Panc1 (cell line): Measurements from ENCODE around the gene DPYD. TPM values are rescaled to one million over a fixed set of nuclear protein-coding genes. Genes with fewer than 3 reads are reported as not detected.

Experiments
- ATAC-seq: fragments of 200-7000 bp; cut with Tn5 transposase; 2 replicates; pipeline ENCODE4 v1.9.1; 2020; ENCODE audit warnings: mild to moderate bottlenecking, moderate library complexity
- BruUV-seq: library from RNA; stranded (reverse); fragments of 400-500 nt; replicated peaks from 2 replicates; lab custom pipeline; 2021; lab: Mats Ljungman, UMichigan
- CTCF ChIA-PET: fragments of 300-600 bp; sonication (Branson Sonifier 250); formaldehyde crosslinking; loops from one replicate; lab custom pipeline; 2022; ENCODE audit warnings: antibody characterized with exemption; lab: Charles Lee
- POLR2A ChIA-PET: fragments of 300-600 bp; sonication (Branson Sonifier 250); formaldehyde crosslinking; loops from one replicate; lab custom pipeline; 2022; ENCODE audit warnings: antibody characterized with exemption; lab: Charles Lee
- DNase-seq: peaks from one replicate; pipeline ENCODE4 v3.0.0-alpha.2; 2010; ENCODE audit warnings: low read depth, low spot score
- H3K27ac ChIP-seq: 2 replicates; pipeline ENCODE4 v1.5.1; 2011; ENCODE audit warnings: mild to moderate bottlenecking, low read length, inconsistent platforms
- H3K27me3 ChIP-seq: fragments of 200-500 bp; sonication (Bioruptor generic); 2 replicates; pipeline ENCODE4 v1.6.0; 2014; ENCODE audit warnings: low read length, inconsistent platforms; ENCODE audit not compliant: control insufficient read depth, insufficient read depth
- H3K36me3 ChIP-seq: fragments of 200-500 bp; sonication (Bioruptor generic); 2 replicates; pipeline ENCODE4 v1.5.1; 2014; ENCODE audit warnings: inconsistent platforms, mild to moderate bottlenecking, low read length, moderate library complexity; ENCODE audit not compliant: control insufficient read depth, insufficient read depth
- H3K4me1 ChIP-seq: 2 replicates; pipeline ENCODE4 v1.5.1; 2011; ENCODE audit warnings: inconsistent platforms, mild to moderate bottlenecking, low read length, moderate library complexity; ENCODE audit not compliant: control insufficient read depth, insufficient read depth
- H3K4me3 ChIP-seq, 2 experiments: 2 replicates each; pipeline ENCODE4 v1.5.1; 2011 to 2012; ENCODE audit warnings: low read depth in 2 of 2, low read length in 2 of 2, mild to moderate bottlenecking in 2 of 2, inconsistent platforms in 1 of 2, moderate library complexity in 1 of 2
- H3K9me3 ChIP-seq: fragments of 200-500 bp; sonication (Bioruptor generic); 2 replicates; pipeline ENCODE4 v1.5.1; 2014; ENCODE audit warnings: low read depth, mild to moderate bottlenecking, inconsistent platforms, low read length, moderate library complexity; ENCODE audit not compliant: control insufficient read depth, insufficient read depth
- POLR2AphosphoS5 ChIP-seq: IDR thresholded peaks from 2 replicates; pipeline ENCODE4 v1.6.1; 2012; ENCODE audit warnings: mild to moderate bottlenecking, low read depth, low read length, moderate library complexity
- SIN3A ChIP-seq: IDR thresholded peaks from 2 replicates; pipeline ENCODE4 v1.6.1; 2012; ENCODE audit warnings: low read depth, mild to moderate bottlenecking, low read length, moderate library complexity, borderline replicate concordance; ENCODE audit not compliant: insufficient read depth
- TCF7L2 ChIP-seq: IDR thresholded peaks from 2 replicates; pipeline ENCODE4 v1.6.1; 2011; ENCODE audit warnings: mild to moderate bottlenecking, low read depth, low read length, inconsistent platforms
- in situ Hi-C: cut with HindIII; loops from 2 replicates; pipeline ENCODE4 v1.10.0; 2016; ENCODE audit warnings: low sequenced_read_pairs, low pct_unique_long_range_greater_than_20kb
- intact Hi-C: fragments of 100-400 bp; cut with micrococcal nuclease; formaldehyde crosslinking; loops from one replicate; pipeline ENCODE4 v1.10.0; 2022; ENCODE audit not compliant: unreplicated experiment
- total RNA-seq: library from RNA; stranded (reverse); gene quantifications from one replicate; pipeline ENCODE4 v1.2.1, GENCODE V29; 2021; ENCODE audit not compliant: unreplicated experiment
- TF ChIP-seq, protein P1 (sequence below), 2 experiments: IDR thresholded peaks; 2 replicates each; pipeline ENCODE4 v1.6.1; 2011 to 2012; ENCODE audit warnings: low read depth in 2 of 2, control low read depth in 1 of 2, low read length in 1 of 2, mild to moderate bottlenecking in 1 of 2, moderate library complexity in 1 of 2; ENCODE audit not compliant: insufficient read depth in 1 of 2
- TF ChIP-seq, protein P2 (sequence below): fragments of 450-650 bp; IDR thresholded peaks from 2 replicates; pipeline ENCODE4 v1.5.1; 2017; ENCODE audit warnings: mild to moderate bottlenecking

Gene DPYD
- total RNA-seq, 1 experiment from 2014 or later, result 2.0 TPM

DNA sequence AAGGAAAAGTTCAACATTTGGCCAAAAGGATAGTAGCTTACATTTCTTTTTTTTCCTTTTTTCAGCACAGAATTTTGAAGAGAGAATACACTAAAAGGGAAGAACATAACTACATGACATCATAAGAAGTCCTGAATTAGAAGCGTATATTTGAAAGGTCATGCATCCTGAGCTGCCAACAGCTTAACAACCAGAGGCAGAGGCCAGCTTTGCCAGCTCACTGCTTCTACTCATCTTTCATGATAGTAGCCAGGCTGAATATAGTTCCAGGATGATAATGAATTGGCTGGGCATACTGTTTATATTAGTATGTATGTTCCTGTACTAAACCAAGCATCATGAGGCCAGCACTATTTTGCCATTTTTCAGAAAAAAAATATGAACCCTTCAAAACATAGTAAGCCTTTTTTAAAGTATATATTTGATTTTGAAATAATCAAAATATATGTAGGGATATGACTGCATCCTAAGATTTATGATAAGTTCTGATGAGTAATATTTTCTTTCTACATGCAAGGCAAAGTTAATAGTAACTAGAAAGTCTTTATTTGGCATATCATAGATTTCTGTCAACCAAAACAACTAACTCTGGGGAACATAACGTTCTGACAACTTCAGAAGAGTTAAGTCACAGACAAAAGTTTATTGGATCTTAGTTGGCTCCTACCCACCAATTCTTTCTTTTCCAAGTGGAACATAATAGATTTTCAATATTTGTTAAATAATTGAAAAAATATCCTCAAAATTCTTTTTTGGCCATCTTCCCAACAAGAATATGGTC lies 123.2 kb downstream of the DPYD start:
- no TSS peak for BruUV-seq
- Histone ChIP-seq H3K4me1 (no peaks in the 10 kb centered on the region), H3K27ac (no peak overlapping the region), H3K4me3 (no peak overlapping the region), H3K9me3 (no peaks in the 10 kb centered on the region), H3K27me3 (no peaks in the 10 kb centered on the region), H3K36me3 (no peaks in the 10 kb centered on the region)
- ChIA-PET CTCF (no interaction called here), POLR2A (interaction anchor here (0.6 kb wide), 1 partner anchor 270 kb away, joined by 7 read pairs; no protein-coding TSS in a partner anchor)
- intact Hi-C loops, result no loop called here
- in situ Hi-C loops, result no loop called here
- DNase-seq (no peak), ATAC-seq (no peak)
- TF ChIP-seq, protein P1, sequence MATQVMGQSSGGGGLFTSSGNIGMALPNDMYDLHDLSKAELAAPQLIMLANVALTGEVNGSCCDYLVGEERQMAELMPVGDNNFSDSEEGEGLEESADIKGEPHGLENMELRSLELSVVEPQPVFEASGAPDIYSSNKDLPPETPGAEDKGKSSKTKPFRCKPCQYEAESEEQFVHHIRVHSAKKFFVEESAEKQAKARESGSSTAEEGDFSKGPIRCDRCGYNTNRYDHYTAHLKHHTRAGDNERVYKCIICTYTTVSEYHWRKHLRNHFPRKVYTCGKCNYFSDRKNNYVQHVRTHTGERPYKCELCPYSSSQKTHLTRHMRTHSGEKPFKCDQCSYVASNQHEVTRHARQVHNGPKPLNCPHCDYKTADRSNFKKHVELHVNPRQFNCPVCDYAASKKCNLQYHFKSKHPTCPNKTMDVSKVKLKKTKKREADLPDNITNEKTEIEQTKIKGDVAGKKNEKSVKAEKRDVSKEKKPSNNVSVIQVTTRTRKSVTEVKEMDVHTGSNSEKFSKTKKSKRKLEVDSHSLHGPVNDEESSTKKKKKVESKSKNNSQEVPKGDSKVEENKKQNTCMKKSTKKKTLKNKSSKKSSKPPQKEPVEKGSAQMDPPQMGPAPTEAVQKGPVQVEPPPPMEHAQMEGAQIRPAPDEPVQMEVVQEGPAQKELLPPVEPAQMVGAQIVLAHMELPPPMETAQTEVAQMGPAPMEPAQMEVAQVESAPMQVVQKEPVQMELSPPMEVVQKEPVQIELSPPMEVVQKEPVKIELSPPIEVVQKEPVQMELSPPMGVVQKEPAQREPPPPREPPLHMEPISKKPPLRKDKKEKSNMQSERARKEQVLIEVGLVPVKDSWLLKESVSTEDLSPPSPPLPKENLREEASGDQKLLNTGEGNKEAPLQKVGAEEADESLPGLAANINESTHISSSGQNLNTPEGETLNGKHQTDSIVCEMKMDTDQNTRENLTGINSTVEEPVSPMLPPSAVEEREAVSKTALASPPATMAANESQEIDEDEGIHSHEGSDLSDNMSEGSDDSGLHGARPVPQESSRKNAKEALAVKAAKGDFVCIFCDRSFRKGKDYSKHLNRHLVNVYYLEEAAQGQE (IDR thresholded peaks at IDR 0.05; ENCODE audit: insufficient read depth in 1 of 2, low read depth in 2 of 2, low read length in 1 of 2), result no peak
- no peak for TF ChIP-seq POLR2AphosphoS5
- no peak for TF ChIP-seq SIN3A
- TF ChIP-seq, protein P2, sequence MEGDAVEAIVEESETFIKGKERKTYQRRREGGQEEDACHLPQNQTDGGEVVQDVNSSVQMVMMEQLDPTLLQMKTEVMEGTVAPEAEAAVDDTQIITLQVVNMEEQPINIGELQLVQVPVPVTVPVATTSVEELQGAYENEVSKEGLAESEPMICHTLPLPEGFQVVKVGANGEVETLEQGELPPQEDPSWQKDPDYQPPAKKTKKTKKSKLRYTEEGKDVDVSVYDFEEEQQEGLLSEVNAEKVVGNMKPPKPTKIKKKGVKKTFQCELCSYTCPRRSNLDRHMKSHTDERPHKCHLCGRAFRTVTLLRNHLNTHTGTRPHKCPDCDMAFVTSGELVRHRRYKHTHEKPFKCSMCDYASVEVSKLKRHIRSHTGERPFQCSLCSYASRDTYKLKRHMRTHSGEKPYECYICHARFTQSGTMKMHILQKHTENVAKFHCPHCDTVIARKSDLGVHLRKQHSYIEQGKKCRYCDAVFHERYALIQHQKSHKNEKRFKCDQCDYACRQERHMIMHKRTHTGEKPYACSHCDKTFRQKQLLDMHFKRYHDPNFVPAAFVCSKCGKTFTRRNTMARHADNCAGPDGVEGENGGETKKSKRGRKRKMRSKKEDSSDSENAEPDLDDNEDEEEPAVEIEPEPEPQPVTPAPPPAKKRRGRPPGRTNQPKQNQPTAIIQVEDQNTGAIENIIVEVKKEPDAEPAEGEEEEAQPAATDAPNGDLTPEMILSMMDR, result no peak
- TF ChIP-seq TCF7L2, result no peak

DNA sequence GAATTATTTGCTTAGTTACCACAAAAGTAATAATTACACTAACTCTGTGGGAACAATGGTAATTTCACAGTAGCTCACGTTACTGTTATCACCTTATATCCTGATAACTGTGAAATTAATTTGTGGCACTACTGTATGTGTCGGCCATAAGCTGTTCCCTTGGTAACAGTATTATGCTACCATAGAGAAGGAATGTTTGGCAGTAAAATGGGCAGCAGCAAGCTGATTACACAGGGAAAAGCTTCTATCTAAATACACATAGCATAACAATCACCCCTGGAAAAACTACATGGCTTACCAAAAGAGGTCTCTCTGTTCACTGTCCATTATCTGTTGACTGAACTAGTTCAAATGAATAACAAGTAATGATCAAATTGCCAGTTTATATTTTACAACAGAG lies 124.1 kb downstream of the DPYD start:
- Histone ChIP-seq H3K27ac (no peak overlapping the region), H3K27me3 (no peaks in the 10 kb centered on the region), H3K4me1 (no peaks in the 10 kb centered on the region), H3K4me3 (no peak overlapping the region), H3K36me3 (no peaks in the 10 kb centered on the region), H3K9me3 (no peaks in the 10 kb centered on the region)
- ChIA-PET CTCF (no interaction called here), POLR2A (no interaction called here)
- ATAC-seq, result no peak
- in situ Hi-C loops, result no loop called here
- TF ChIP-seq, protein P1 (IDR thresholded peaks at IDR 0.05; ENCODE audit: insufficient read depth in 1 of 2, low read depth in 2 of 2, low read length in 1 of 2), result no peak
- TF ChIP-seq SIN3A, result no peak
- TF ChIP-seq, protein P2, result no peak
- no peak for TF ChIP-seq POLR2AphosphoS5
- TF ChIP-seq TCF7L2, result no peak
- intact Hi-C loops, result no loop called here
- DNase-seq, result no peak
- BruUV-seq, result no TSS peak
